ENCODE results near the gene ICAM1.
A peak's percentile ranks its signal among the peaks of the same experiment; 100 is the strongest.

ICAM1 gene

DNA sequence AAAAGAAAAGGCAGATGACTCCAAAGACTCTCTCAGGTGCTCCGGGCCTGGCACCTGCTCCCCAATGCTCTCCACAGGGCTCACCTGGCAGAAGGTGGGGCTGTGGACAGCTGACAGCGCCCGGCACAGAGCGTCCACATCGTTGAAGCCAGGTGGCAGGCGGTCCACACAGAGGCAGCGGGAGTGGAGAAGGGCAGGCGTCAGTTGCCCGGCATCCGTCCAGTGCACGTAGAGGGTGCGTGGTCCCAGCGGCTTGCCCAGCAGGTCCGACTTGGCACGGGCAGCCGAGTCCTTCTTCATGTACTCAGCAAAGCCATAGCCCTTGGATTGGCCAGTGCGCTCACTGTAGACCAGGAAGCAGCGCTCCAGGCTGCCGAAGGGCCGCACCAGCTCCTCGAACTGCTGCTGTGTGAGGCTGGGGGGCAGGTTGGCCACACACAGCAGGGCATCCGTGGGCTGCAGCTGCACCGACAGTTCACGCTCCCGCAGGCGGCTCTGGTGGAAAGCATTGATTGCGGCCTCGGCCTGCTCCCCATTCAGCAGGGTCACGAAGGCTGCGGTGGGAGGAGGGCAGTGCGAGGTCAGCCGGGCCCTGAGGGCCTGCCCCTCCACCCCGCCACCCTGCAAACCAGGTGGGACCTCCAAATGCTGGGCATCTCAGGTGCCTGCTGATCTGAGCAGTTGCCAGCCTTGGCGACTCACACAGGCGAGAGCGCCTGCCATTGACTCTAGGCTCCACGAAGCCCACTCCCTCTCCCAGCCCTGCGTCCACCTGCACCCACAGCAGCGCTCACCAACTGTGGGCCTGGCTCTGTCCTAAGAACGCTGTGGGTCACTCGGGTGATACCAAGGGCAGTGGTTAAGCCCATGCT is 57.9 kb downstream of the ICAM1 start:
- no peak for DNase-seq

DNA sequence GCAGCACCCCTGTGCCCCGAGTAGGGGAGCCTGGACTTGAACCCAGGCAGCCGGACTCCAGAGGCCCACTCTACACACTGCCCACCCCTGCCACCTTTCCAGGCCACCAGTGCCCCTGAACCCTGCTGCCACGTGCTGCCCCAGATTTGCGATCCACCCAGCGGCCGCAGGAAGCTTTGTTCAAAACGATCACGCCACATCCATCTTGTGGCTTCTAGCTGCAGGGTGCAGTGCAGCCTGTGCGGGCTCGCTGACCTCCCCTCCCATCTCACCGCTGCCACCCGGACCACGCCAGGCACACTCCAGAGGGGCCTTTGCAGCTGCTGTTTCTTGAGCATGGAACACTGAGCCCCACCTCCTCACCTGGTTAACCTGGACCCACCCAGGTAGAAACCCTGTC is 58.6 kb downstream of the ICAM1 start:
- no peak for DNase-seq

DNA sequence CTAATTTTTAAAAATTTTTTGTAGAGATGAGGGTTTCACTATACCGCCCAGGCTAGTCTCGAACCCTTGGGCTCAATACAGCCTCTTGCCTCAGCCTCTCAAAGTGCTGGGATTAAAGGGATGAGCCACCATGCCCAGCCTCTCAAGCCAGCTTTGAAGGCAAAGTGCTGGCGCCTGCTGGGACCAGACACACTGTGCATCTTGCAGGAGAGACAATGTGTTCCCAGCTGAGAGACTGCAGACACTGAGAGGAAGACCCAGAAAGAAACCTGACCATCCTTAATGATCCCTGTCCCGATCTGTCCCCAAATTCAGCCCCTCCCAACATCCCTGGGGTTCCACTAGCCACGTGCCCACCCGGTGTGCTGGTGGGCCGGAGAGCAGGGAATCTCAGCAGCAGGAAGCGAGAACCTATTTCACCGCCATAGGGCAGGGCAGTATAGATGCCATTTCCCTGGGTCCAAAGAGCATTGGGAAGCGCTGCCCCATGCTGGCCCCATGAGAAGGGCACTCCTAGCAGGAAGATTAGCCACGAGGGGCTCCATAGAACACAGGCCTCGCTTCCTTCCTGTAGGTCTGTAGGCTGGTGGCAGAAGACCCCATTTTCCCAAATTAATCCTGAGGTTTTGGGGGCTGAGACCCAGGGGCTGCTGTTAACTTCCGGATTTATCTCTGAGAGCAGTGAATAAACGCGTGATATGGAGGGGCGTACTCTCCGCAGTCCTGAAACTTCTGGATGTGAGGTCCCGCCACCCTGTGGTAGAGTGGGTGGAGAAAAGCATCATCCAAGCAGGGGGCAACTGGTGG is 61.4 kb downstream of the ICAM1 start:
- no peak for DNase-seq

DNA sequence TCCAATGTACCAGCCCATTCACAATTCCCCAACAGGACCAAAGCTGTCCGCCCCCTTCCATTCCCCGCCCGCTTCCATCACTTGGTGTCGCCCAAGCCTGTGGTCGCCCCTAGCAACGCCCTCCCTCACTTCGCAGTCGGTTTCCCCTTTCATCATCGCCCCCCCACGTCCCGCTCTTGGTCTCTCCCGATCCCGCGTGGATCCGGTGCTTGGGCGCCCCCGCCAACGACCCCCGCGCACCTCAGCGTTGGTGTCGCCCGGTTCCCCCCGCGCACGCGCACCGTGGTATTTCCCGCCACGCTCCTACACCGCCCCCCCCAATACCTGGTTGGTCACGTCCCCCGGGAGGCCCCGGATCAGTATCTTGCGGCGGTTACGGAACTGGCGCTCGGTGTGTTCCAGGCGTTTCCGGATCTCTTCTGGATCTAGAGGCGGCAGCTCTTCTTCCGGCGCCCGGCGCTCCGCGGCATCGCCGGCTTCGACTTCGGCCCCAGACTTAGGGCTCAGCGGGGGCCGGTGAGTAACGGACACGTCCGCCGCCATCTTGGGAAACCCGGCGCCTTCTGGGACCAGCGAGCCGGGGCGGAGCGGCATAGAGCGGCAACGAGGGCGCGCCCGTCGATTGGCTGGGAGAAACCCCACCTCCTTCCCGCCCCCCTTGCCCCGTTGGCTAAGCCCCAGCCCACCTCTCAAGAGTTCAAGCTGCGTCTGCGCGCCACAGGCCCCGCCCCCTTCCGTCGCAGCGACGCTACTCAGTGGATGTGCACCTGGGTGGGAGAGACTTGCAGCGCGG is 62.2 kb downstream of the ICAM1 start, which contains the start of gene RAVER1:
TSS of gene RAVER1 (minus strand) at position 565 of the 793 bp plus-strand sequence. CDS start at position 543, 22 bp downstream.
- DNase-seq, result peak; percentile 84

DNA sequence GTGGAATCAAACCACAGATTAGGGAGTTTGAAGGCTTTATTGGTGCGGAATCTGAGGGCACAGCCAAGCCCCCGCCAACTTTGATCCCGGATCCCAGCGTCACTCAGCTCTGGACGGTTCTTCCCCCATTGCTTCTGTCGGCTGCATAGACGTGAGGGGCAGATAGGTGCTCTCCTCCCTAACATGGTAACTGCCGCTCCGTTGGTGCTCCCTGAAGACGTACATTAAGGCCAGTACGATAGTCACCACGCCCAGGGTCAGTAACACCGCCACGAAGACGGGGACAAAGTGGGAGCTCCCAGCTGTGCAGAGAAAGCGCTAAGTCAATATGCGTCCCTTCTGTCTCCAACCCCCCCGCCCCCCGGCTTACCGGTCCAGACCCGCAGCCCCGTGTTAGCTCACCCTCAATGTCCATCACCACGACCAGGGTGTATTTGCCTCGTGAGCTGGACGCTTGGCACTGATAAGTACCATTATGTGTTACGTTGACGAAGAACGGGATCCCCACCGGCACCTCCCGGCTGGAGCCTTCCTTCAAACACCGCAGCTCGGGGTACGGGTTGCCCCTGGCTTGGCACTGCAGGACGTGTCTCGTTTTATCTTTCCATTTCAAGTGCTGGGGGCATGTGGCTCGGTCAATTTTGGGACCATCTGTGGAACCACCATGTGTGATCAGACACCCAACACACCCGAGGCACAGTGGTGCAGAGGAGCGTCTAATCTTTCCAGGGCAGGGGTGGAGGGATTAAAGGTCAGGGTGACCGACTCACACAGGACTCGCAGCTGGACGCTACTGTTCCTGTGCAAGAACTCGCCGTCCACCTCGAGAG is 63.1 kb downstream of the ICAM1 start:
- DNase-seq, result no peak

DNA sequence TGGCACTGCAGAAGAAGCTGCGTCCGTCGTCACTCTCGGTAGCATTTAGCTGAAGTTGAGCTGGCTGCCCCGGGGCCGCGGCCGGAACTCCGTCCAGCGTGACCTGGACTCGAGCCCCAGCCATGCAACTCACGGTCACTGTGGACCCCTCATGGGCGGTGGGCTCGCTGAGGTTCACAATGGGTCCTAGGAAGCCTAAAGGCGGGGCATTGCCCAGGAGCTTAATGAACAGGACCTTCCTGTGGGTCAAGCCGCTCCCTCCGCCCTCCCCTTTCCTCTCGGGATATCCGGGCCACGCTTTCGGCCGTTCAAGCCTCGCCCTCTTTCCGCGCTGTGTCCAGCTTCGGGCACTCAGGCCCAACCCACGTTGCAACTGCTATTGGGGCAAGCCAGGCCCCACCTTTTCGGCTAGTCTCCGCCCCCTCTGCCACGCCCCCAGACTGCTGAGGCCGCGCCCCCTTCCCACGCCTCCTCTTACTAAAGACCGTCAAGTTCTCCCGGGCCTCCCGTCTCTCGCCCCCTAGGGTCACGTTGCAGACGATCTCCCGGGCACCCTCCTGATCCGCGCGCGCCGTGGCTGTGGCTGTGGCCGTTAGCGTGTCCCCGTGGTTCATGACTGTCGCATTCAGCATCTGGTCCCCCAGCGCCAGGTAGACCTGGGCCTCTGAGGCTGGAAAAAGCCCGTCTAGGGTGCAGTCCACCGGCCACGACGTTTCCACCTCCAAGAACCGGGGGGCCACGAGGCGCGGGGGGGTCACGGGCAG is 63.9 kb downstream of the ICAM1 start:
- peak; percentile 37 for DNase-seq

DNA sequence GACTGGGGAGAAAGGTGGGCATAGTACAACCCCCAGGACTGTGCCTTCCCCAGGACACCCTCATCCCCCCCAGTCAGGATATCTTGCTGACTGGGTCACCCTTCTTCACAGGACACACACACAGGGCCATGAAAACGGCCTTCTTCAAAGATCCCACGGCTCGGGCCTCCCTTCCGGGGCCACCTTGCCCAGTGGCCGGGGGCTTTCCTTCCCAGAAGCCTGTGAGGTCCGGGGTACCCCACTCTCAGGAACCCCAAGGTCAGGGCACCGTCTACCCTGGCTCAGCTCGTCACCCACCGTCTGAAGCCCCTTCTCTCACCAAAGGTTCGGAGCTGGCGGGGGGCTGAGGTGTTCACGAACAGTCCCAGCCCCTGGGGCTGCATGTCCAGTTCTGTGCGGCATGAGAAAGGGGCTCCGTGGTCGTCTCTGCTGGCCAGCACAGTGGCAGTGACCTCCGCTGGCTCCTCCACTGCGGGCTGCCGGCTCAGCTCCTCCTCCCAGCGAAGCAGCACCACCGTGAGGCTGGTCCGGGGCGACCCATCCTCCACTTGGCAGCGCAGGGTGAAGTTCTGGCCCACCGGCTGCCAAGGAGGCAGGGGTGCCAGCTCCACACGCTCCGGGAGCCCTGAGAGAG is 64.5 kb downstream of the ICAM1 start:
- no peak for DNase-seq

All from NCI-H2029 treated with DMSO at 0.1 percent for 48 hours (cell line).